ENCODE data around the gene HS1BP3.

The HS1BP3 gene

GRCh38 chr2:20569464-20570223 lies 81.3 kb downstream of the HS1BP3 start:
- Histone ChIP-seq H3K27me3 (ENCODE audit: control insufficient read depth, insufficient read depth, low read length) (no peaks in the 10 kb centered on the region), H3K4me3 (ENCODE audit: low read depth, low read length) (no peak overlapping the region)

GRCh38 chr2:20568501-20569463 lies 82.1 kb downstream of the HS1BP3 start:
- Histone ChIP-seq H3K79me2 (no peaks in the 10 kb centered on the region), H3K4me3 (ENCODE audit: low read depth, low read length) (no peak overlapping the region), H3K9ac (no peak overlapping the region), H3K9me3 (ENCODE audit: control insufficient read depth, low read length) (no peaks in the 10 kb centered on the region), H3K4me2 (ENCODE audit: low read length) (no peak overlapping the region), H3K27ac (peak overlapping the region; percentile 69), H3K36me3 (ENCODE audit: control insufficient read depth, insufficient read depth, low read length) (no peaks in the 10 kb centered on the region), H3K4me1 (no peaks in the 10 kb centered on the region), H3K27me3 (ENCODE audit: control insufficient read depth, insufficient read depth, low read length) (no peaks in the 10 kb centered on the region), H2AFZ (no peak overlapping the region)
- TF ChIP-seq CTCF (IDR thresholded peaks at IDR 0.05) = no peak

More at GRCh38 chr2:20569464-20570223, 81.3 kb downstream of the HS1BP3 start:
- TF ChIP-seq CTCF (IDR thresholded peaks at IDR 0.05) = no peak
- Histone ChIP-seq H3K4me1 (no peaks in the 10 kb centered on the region), H3K36me3 (ENCODE audit: control insufficient read depth, insufficient read depth, low read length) (no peaks in the 10 kb centered on the region), H3K79me2 (no peaks in the 10 kb centered on the region), H3K9me3 (ENCODE audit: control insufficient read depth, low read length) (no peaks in the 10 kb centered on the region), H3K4me2 (ENCODE audit: low read length) (no peak overlapping the region), H2AFZ (no peak overlapping the region), H3K27ac (peak overlapping the region; percentile 9), H3K9ac (no peak overlapping the region)

- Histone ChIP-seq H3K79me2 (no peaks in the 10 kb centered on the region), H3K4me3 (ENCODE audit: low read depth, low read length) (no peak overlapping the region), H3K36me3 (ENCODE audit: control insufficient read depth, insufficient read depth, low read length) (no peaks in the 10 kb centered on the region), H3K27me3 (ENCODE audit: control insufficient read depth, insufficient read depth, low read length) (no peaks in the 10 kb centered on the region), H3K4me2 (ENCODE audit: low read length) (no peak overlapping the region), H3K4me1 (no peaks in the 10 kb centered on the region), H3K9me3 (ENCODE audit: control insufficient read depth, low read length) (no peaks in the 10 kb centered on the region), H3K27ac (no peak overlapping the region), H3K9ac (no peak overlapping the region), H2AFZ (no peak overlapping the region)
- TF ChIP-seq CTCF (IDR thresholded peaks at IDR 0.05) = no peak
Observed at GRCh38 chr2:20567926-20568179, 83.0 kb downstream of the HS1BP3 start.
